NK-92 (cell line): ENCODE results near the gene NR6A1.
"Not testable (repeated sequence)": the region's sequence is repeated elsewhere in the genome, so short reads cannot be mapped to it uniquely, and the experiment has no call there.

Experiments
- DNase-seq: peaks from one replicate; lab custom pipeline; 2025; ENCODE audit not compliant: unreplicated experiment; lab: John Stamatoyannopoulos, UW

Gene NR6A1

GRCh38 chr9:124778575-124779367 is 7.7 kb upstream of the NR6A1 start:
- DNase-seq: no peak

GRCh38 chr9:124776954-124777648 is 6.0 kb upstream of the NR6A1 start, which contains the start of gene OLFML2A:
Gene OLFML2A, plus strand, starts transcription at chr9:124777133. Its CDS starts 138 bp downstream, at chr9:124777271.
- DNase-seq: no peak

GRCh38 chr9:124776618-124776953 is 5.5 kb upstream of the NR6A1 start:
- DNase-seq: no peak

- DNase-seq: no peak
These were observed 3.2 kb upstream of the NR6A1 start for GRCh38 chr9:124774129-124774978.

- DNase-seq: no peak
These were observed 2.5 kb upstream of the NR6A1 start for GRCh38 chr9:124773473-124774128.

- not testable (repeated sequence) for DNase-seq
These were observed 1.8 kb upstream of the NR6A1 start for GRCh38 chr9:124772877-124773276.

GRCh38 chr9:124771867-124772679 is 962 bp upstream of the NR6A1 start:
- DNase-seq: no peak

GRCh38 chr9:124770359-124771020 is 621 bp downstream of the NR6A1 start:
- no peak for DNase-seq

GRCh38 chr9:124769549-124770358 is 1.4 kb downstream of the NR6A1 start:
- DNase-seq: no peak

GRCh38 chr9:124768750-124769548 is 2.2 kb downstream of the NR6A1 start:
- DNase-seq: no peak

GRCh38 chr9:124768334-124768733 is 2.8 kb downstream of the NR6A1 start:
- DNase-seq: no peak

GRCh38 chr9:124767821-124768220 is 3.3 kb downstream of the NR6A1 start:
- DNase-seq: no peak

GRCh38 chr9:124766815-124767554 is 4.1 kb downstream of the NR6A1 start:
- no peak for DNase-seq

- DNase-seq: no peak
These were observed 4.8 kb downstream of the NR6A1 start for GRCh38 chr9:124766326-124766725.

- no peak for DNase-seq
These were observed 5.7 kb downstream of the NR6A1 start for GRCh38 chr9:124765439-124765835.

- DNase-seq: no peak
These were observed 6.2 kb downstream of the NR6A1 start for GRCh38 chr9:124764774-124765438.

- no peak for DNase-seq
These were observed 8.5 kb downstream of the NR6A1 start for GRCh38 chr9:124762633-124763032.
